GM21717 (cell line): ENCODE results near the gene F8A3.
"Not testable (repeated sequence)": the region's sequence is repeated elsewhere in the genome, so short reads cannot be mapped to it uniquely, and the experiment has no call there.

Experiments
- ATAC-seq: cut with Tn5 transposase; IDR thresholded peaks from one replicate; pipeline ENCODE4 v1.9.1; 2021; ENCODE audit warnings: mild to moderate bottlenecking, moderate library complexity; ENCODE audit not compliant: unreplicated experiment

F8A3 gene

GRCh38 chrX:155458471-155458870 is at the start of gene F8A3:
TSS of gene F8A3 (minus strand) at chrX:155458620. CDS start at chrX:155458600, 20 bp downstream.
- ATAC-seq = peak; percentile 75

- no peak for ATAC-seq
These were observed 46.9 kb upstream of the F8A3 start for GRCh38 chrX:155505296-155505695.

GRCh38 chrX:155495134-155495533 is 36.7 kb upstream of the F8A3 start:
- not testable (repeated sequence) for ATAC-seq

GRCh38 chrX:155491421-155491820 is 33.0 kb upstream of the F8A3 start:
- not testable (repeated sequence) for ATAC-seq

GRCh38 chrX:155477136-155477535 is 18.7 kb upstream of the F8A3 start:
- not testable (repeated sequence) for ATAC-seq

GRCh38 chrX:155466269-155466938 is 8.0 kb upstream of the F8A3 start:
- ATAC-seq = peak; percentile 53

- ATAC-seq = not testable (repeated sequence)
These were observed 2.1 kb upstream of the F8A3 start for GRCh38 chrX:155460501-155460900.

- peak; percentile 51 for ATAC-seq
These were observed 516 bp downstream of the F8A3 start for GRCh38 chrX:155457761-155458447.

- ATAC-seq = no peak
These were observed 17.3 kb downstream of the F8A3 start for GRCh38 chrX:155441097-155441496.

- ATAC-seq = no peak
These were observed 22.7 kb downstream of the F8A3 start for GRCh38 chrX:155435744-155436112.

- no peak for ATAC-seq
These were observed 23.3 kb downstream of the F8A3 start for GRCh38 chrX:155434906-155435743.

GRCh38 chrX:155417769-155418168 is 40.7 kb downstream of the F8A3 start:
- no peak for ATAC-seq
